Sciatic nerve (tissue), 2 donors: ENCODE data around the gene CNOT1. TPM values are rescaled to one million over a fixed set of nuclear protein-coding genes. Genes with fewer than 3 reads are reported as not detected.
"Not testable (repeated sequence)": the region's sequence is repeated elsewhere in the genome, so short reads cannot be mapped to it uniquely, and the experiment has no call there.

Experiments
- ATAC-seq: fragments of 200-7000 bp; cut with Tn5 transposase; one replicate; pipeline ENCODE4 v1.9.1; 2020; ENCODE audit warnings: mild to moderate bottlenecking, moderate library complexity
- DNase-seq: peaks from one replicate; pipeline ENCODE4 v3.0.0-alpha.2; 2020; ENCODE audit warnings: low spot score
- intact Hi-C: fragments of 100-400 bp; cut with DNase I; formaldehyde crosslinking; loops from one replicate; pipeline ENCODE4 v1.14.2; 2022
- total RNA-seq: library from RNA; stranded (reverse); fragmentation: NEBNext Ultra II Directional; extraction: Animal tissue kit (Norgen Biotek cat#: 25700); gene quantifications from one replicate; pipeline ENCODE4 v1.2.1, GENCODE V29; 2021
- donor health status: DM: no; HTN: no; CAD: no.
- donor health status: DM: no; HTN: no; CAD: no.

CNOT1 gene
- total RNA-seq, 1 donor from 2014 or later: 144 TPM

- DNase-seq (no peak), ATAC-seq (peak; percentile 67)
- intact Hi-C loops: no loop called here
Measured at GRCh38 chr16:58495521-58496331, 133.9 kb downstream of the CNOT1 start.

- DNase-seq (peak; percentile 94), ATAC-seq (peak; percentile 91)
- intact Hi-C loops: no loop called here
Measured at GRCh38 chr16:58494981-58495520, 134.6 kb downstream of the CNOT1 start.

- intact Hi-C loops: no loop called here
- DNase-seq: no peak
- ATAC-seq: no peak
Measured at GRCh38 chr16:58493756-58494431, 135.7 kb downstream of the CNOT1 start.

GRCh38 chr16:58492735-58493134 is 136.9 kb downstream of the CNOT1 start:
- intact Hi-C loops: no loop called here
- DNase-seq: no peak
- no peak for ATAC-seq

GRCh38 chr16:58492066-58492465 is 137.6 kb downstream of the CNOT1 start:
- no peak for DNase-seq
- intact Hi-C loops: no loop called here
- ATAC-seq: no peak

GRCh38 chr16:58490539-58490938 is 139.1 kb downstream of the CNOT1 start:
- DNase-seq, intact Hi-C loops, ATAC-seq: not testable (repeated sequence)

GRCh38 chr16:58490065-58490464 is 139.6 kb downstream of the CNOT1 start:
- DNase-seq (no peak), ATAC-seq (no peak)
- intact Hi-C loops: no loop called here

GRCh38 chr16:58488531-58488930 is 141.1 kb downstream of the CNOT1 start:
- ATAC-seq: no peak
- intact Hi-C loops: loop anchor here (2.0 kb wide), 1 partner anchor 152 kb away; no protein-coding TSS in a partner anchor
- no peak for DNase-seq

GRCh38 chr16:58487566-58488351 is 141.9 kb downstream of the CNOT1 start:
- intact Hi-C loops: loop anchor here (2.0 kb wide), 1 partner anchor 151 kb away; no protein-coding TSS in a partner anchor
- ATAC-seq (peak; percentile 91), DNase-seq (peak; percentile 88)

GRCh38 chr16:58485184-58485887 is 144.3 kb downstream of the CNOT1 start:
- ATAC-seq (no peak), DNase-seq (no peak)
- intact Hi-C loops: no loop called here

GRCh38 chr16:58481931-58482330 is 147.7 kb downstream of the CNOT1 start:
- DNase-seq (no peak), ATAC-seq (no peak)
- intact Hi-C loops: no loop called here

GRCh38 chr16:58481226-58481869 is 148.3 kb downstream of the CNOT1 start:
- intact Hi-C loops: no loop called here

GRCh38 chr16:58478427-58478826 is 151.2 kb downstream of the CNOT1 start:
- intact Hi-C loops: no loop called here
- no peak for ATAC-seq

More at GRCh38 chr16:58481226-58481869, 148.3 kb downstream of the CNOT1 start:
- DNase-seq (no peak), ATAC-seq (no peak)

GRCh38 chr16:58476791-58477190 is 152.8 kb downstream of the CNOT1 start:
- no peak for DNase-seq
- intact Hi-C loops: no loop called here
- no peak for ATAC-seq

More at GRCh38 chr16:58478427-58478826, 151.2 kb downstream of the CNOT1 start:
- no peak for DNase-seq

- ATAC-seq (no peak), DNase-seq (no peak)
- intact Hi-C loops: no loop called here
Measured at GRCh38 chr16:58475091-58475619, 154.5 kb downstream of the CNOT1 start.

- DNase-seq (no peak), ATAC-seq (no peak)
- intact Hi-C loops: no loop called here
Measured at GRCh38 chr16:58474296-58474695, 155.3 kb downstream of the CNOT1 start.

- DNase-seq (no peak), ATAC-seq (no peak)
- intact Hi-C loops: no loop called here
Measured at GRCh38 chr16:58472827-58473226, 156.8 kb downstream of the CNOT1 start.

GRCh38 chr16:58472266-58472665 is 157.4 kb downstream of the CNOT1 start:
- intact Hi-C loops: no loop called here
- DNase-seq (no peak), ATAC-seq (no peak)
